Lung (tissue), 12 donors: ENCODE measurements around the gene DYNAP. TPM values are rescaled to one million over a fixed set of nuclear protein-coding genes. Genes with fewer than 3 reads are reported as not detected.

Experiments
- ATAC-seq: fragments of 200-7000 bp; cut with Tn5 transposase; one replicate; pipeline ENCODE4 v1.9.1; 2020; ENCODE audit warnings: moderate number of reproducible peaks; ENCODE audit not compliant: insufficient read depth, low FRiP score
- DNase-seq, 3 donors: peaks; one replicate each; pipeline ENCODE4 v3.0.0-alpha.2; 2013 to 2017
- H3K27ac ChIP-seq, 2 donors: one replicate each; pipeline ENCODE4 v1.5.1; 2013; ENCODE audit warnings: mild to moderate bottlenecking in 2 of 2, moderate library complexity in 2 of 2, control low read depth in 1 of 2, inconsistent platforms in 1 of 2, low read depth in 1 of 2, low read length in 1 of 2
- H3K27me3 ChIP-seq, 3 donors: one replicate each; pipeline ENCODE4 v1.5.1; 2013; ENCODE audit warnings: low read length in 2 of 3; ENCODE audit not compliant: control insufficient read depth in 3 of 3, insufficient read depth in 3 of 3
- H3K36me3 ChIP-seq, 4 donors: one replicate each; pipeline ENCODE4 v1.5.1; 2013; ENCODE audit warnings: low read length in 4 of 4, mild to moderate bottlenecking in 1 of 4, moderate library complexity in 1 of 4; ENCODE audit not compliant: control insufficient read depth in 4 of 4, insufficient read depth in 4 of 4
- H3K4me1 ChIP-seq, 5 donors: one replicate each; pipeline ENCODE4 v1.5.1; 2013; ENCODE audit warnings: low read length in 5 of 5, mild to moderate bottlenecking in 2 of 5, moderate library complexity in 1 of 5; ENCODE audit not compliant: control insufficient read depth in 5 of 5, insufficient read depth in 5 of 5
- H3K4me3 ChIP-seq: one replicate; pipeline ENCODE4 v1.5.1; 2013; ENCODE audit warnings: mild to moderate bottlenecking, control low read depth, moderate library complexity
- H3K9ac ChIP-seq, 2 donors: one replicate each; pipeline ENCODE4 v1.5.1; 2013; ENCODE audit warnings: low read length in 2 of 2, control low read depth in 1 of 2; ENCODE audit not compliant: insufficient read depth in 1 of 2
- H3K9me3 ChIP-seq, 4 donors: one replicate each; pipeline ENCODE4 v1.5.1; 2013; ENCODE audit warnings: low read length in 3 of 4, mild to moderate bottlenecking in 1 of 4, moderate library complexity in 1 of 4; ENCODE audit not compliant: control insufficient read depth in 4 of 4, insufficient read depth in 3 of 4
- CTCF ChIP-seq: IDR thresholded peaks from 2 replicates; pipeline ENCODE4 v1.5.1; 2012; ENCODE audit warnings: mild to moderate bottlenecking; ENCODE audit errors: control extremely low read depth, extremely low read depth
- WGBS, 2 donors: extraction: QIAGEN DNeasy Blood & Tissue Kit; methylation state at CpG; one replicate each; pipeline ENCODE4 v1.1.7; 2013; 5-methylcytosine and 5-hydroxymethylcytosine counted together
- polyA plus RNA-seq, 2 donors: library from polyadenylated mRNA; stranded (reverse); fragments of 200-250 nt; gene quantifications; one replicate each; pipeline ENCODE4 v1.2.1, GENCODE V29; 2013
- total RNA-seq, 2 donors: library from RNA; depleted of rRNA in 1 of 2; stranded (reverse); fragments of >200 nt in 1 of 2; gene quantifications; one replicate each; pipeline ENCODE4 v1.2.1, GENCODE V29; 2014 to 2021
- donor health status: control.
- donor health status: control.
- donor health status: Bipolar disorder and iron deficiency.
- donor health status: healthy.
- donor health status: DM: yes; HTN: yes; CAD: no.

Gene DYNAP
- total and polyA plus RNA-seq, 4 donors = not detected

- WGBS, 2 donors = 90 to 92% methylated on average over 3 of the region's 3 CpGs
- no peaks in the 10 kb centered on the region for H3K27me3 ChIP-seq
- no peaks in the 10 kb centered on the region for H3K9me3 ChIP-seq
- H3K4me1 ChIP-seq = no peaks in the 10 kb centered on the region
- no peak for TF ChIP-seq CTCF
- H3K27ac ChIP-seq = no peak overlapping the region
- H3K9ac ChIP-seq = no peak overlapping the region
- H3K36me3 ChIP-seq = no peaks in the 10 kb centered on the region
- H3K4me3 ChIP-seq = no peak overlapping the region
- ATAC-seq (no peak), DNase-seq (no peak)
Observed at GRCh38 chr18:54580202-54580729, 10.8 kb upstream of the DYNAP start.

- H3K9me3 ChIP-seq = no peaks in the 10 kb centered on the region
- no peak overlapping the region for H3K27ac ChIP-seq
- no peak for TF ChIP-seq CTCF
- no peak overlapping the region for H3K9ac ChIP-seq
- DNase-seq (no peak), ATAC-seq (no peak)
- no peak overlapping the region for H3K4me3 ChIP-seq
- 74 to 84% methylated on average over 1 of the region's 1 CpG for WGBS, 2 donors
- H3K27me3 ChIP-seq = no peaks in the 10 kb centered on the region
- H3K4me1 ChIP-seq = no peaks in the 10 kb centered on the region
- no peaks in the 10 kb centered on the region for H3K36me3 ChIP-seq
Observed at GRCh38 chr18:54584065-54584464, 7.0 kb upstream of the DYNAP start.

- no peaks in the 10 kb centered on the region for H3K27me3 ChIP-seq
- TF ChIP-seq CTCF = no peak
- H3K27ac ChIP-seq = no peak overlapping the region
- no peak overlapping the region for H3K4me3 ChIP-seq
- WGBS, 2 donors = 68 to 80% methylated on average over 6 of the region's 6 CpGs
- H3K9ac ChIP-seq = no peak overlapping the region
- H3K4me1 ChIP-seq = no peaks in the 10 kb centered on the region
- DNase-seq = no peak
- ATAC-seq = no peak
- no peaks in the 10 kb centered on the region for H3K9me3 ChIP-seq
- H3K36me3 ChIP-seq = no peaks in the 10 kb centered on the region
Observed at GRCh38 chr18:54585743-54586142, 5.3 kb upstream of the DYNAP start.

GRCh38 chr18:54604211-54604610 is 13.2 kb downstream of the DYNAP start:
- Histone ChIP-seq H3K36me3 (no peaks in the 10 kb centered on the region), H3K27me3 (no peaks in the 10 kb centered on the region), H3K9ac (no peak overlapping the region), H3K9me3 (no peaks in the 10 kb centered on the region), H3K27ac (no peak overlapping the region), H3K4me3 (no peak overlapping the region), H3K4me1 (peaks cover 0 to 3% (median 0%) of the 10 kb centered on the region in 5 donors)
- no peak for DNase-seq
- TF ChIP-seq CTCF = no peak
- WGBS, 2 donors = 94 to 95% methylated on average over 6 of the region's 6 CpGs
- ATAC-seq = no peak
